ENCODE data around the gene AP1AR.
"Not testable (repeated sequence)": the region's sequence is repeated elsewhere in the genome, so short reads cannot be mapped to it uniquely, and the experiment has no call there.

The AP1AR gene

DNA sequence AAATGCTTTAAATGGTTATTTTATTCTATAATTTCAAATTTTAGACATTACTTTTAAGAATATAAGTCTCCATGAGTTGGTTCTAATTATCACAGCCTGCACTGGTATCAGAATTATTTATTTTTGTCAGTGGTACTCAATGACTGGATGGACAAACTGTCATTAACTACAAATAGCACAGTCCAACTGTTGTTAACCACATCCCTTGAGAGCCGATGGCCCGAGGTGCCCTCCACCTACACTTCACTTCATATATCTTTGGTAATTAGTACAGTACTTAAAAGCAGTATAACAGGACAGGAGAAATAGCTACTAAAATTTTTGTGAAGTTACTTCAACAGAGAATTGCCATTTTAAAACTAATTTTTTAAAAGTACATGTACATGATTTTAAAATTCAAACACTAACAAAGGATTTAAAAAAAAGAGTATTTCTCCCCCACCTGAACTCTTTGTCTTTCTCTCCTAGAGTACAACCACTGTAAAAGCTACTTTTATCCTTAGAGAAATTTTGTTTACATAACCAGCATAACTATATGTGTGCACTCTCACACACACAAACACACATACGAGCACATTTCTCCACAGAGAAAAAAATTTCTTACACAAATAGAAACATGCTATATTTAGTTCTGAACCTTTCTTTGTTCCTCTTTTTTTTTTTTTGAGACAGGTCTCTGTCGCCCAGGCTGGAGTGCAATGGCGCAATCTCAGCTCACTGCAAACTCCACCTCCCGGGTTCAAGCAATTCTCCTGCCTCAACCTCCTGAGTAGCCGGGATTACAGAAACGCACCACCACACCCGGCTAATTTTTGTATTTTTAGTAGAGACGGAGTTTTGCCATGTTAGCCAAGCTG is 47.7 kb downstream of the AP1AR start:
- DNase-seq (ENCODE audit: low read depth) = no peak

DNA sequence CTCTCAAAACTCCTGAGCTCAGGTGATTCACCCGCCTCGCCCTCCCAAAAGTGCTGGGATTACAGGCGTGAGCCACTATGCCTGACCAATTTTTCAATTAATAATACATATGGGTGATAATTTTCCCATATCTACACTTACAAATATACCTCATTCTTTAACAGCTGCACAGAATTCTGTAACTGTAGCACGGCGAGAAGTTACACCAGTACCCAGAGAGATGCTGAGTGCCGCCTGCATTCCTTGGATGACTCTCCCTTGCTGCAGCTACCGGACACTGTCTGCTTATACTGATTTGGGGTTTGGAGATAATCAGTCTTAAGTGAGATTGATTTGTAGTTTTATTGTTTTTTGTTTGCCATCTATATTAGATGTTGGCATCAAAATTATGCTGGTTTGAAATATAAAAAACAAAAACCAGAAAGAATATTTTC is 48.3 kb downstream of the AP1AR start:
- no peak for DNase-seq (ENCODE audit: low read depth)

DNA sequence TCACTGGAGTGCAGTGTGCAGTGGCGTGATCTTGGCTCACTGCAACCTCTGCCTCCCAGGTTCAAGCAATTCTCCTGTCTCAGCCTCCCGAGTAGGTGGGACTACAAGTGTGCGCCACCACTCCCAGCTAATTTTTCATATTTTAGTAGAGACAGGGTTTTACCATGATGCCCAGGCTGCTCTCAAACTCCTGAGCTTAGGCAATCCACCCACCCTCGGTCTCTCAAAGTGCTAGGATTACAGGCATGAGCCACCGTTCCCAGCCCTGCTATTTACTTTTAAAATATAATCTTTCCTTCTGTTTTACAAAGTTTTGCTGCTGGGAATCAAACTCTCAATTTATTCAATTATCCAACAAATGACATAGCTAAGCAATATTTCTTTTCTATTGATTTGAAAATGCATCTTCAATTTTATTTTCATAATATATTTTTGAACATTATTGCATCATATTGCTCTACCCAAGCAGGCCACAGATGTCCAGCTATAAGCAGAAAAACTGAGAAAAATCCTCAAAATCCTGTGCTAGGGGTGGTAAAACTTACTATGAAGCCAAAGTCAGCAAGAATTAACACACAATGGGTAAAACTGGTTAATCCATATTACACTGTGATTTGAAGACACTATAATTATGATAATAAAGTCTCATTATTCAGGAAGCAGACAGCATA is 48.9 kb downstream of the AP1AR start:
- DNase-seq (ENCODE audit: low read depth) = no peak

DNA sequence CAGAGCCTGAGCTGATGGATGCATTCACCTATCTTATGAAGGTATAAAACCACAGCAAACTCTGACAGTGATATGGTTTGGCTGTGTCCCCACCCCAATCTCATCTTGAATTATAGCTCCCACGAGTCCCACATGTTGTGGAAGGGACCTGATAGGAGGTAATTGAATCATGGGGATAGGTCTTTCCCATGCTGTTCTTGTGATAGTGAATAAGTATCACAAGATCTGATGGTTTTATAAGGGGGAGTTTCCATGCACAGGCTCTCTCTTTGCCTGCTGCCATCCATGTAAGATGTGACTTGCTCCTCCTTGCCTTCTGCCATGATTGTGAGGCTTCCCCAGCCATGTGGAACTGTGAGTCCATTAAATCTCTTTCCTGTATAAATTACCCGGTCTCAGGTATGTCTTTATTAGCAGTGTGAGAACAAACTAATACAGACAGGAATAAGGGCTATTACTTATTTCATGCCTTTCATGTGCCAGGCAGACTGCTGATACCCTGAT is 50.4 kb downstream of the AP1AR start:
- DNase-seq (ENCODE audit: low read depth) = not testable (repeated sequence)

DNA sequence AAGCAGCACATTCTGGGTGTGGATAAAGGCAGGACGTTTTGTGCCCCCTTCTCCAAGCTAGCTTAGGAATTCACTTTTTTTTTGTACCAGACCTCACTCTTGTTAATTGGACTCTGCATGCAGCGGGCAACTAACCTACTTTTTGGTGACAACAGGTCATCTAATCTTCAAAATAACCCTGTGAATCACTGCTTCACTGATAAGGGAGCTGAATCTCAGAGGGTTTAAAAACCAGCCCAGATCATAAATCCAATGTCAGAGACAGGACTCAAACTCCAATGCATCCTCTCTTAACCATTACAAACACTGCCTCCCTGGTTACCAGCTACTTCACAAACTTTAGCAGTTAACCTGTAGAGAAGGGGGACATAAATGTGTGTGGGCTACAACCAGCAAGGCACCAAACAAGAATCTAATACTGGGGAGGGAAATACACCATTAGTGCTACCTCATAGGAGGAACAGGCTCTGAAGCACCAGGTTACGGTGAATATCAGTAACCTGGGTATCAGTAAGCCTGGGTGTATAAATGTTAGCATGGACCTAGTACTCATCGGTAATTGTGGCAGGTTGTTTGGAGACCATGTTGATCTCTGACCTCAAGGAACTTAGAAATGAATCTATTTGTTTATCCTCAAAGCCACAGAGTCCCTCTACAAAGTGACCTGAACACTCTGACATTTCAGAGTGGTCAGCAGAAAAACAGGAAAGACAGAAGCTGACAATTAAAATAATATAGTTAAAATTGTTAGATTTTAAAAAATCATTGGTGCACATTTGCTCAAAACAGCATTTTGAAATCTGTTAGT is 51.5 kb downstream of the AP1AR start:
- no peak for DNase-seq (ENCODE audit: low read depth)

DNA sequence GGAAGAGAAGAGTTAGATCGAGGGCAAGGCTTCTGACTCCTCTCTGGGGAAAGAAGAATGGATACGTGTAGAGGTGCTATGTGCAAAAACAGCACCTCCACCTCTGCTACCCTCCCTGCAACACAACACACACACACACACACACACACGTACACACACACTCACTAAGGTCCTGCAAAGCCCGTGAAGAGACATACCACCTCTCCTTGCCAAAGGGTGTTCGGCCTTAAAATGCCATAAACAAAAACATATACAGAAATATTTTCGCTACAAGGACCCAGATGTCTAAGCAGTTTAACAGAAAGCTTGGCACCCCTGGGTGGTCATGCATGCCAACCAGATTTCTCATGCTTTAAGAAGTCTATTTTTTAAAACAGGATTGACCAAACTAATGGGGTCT is 52.6 kb downstream of the AP1AR start:
- DNase-seq (ENCODE audit: low read depth) = no peak

DNA sequence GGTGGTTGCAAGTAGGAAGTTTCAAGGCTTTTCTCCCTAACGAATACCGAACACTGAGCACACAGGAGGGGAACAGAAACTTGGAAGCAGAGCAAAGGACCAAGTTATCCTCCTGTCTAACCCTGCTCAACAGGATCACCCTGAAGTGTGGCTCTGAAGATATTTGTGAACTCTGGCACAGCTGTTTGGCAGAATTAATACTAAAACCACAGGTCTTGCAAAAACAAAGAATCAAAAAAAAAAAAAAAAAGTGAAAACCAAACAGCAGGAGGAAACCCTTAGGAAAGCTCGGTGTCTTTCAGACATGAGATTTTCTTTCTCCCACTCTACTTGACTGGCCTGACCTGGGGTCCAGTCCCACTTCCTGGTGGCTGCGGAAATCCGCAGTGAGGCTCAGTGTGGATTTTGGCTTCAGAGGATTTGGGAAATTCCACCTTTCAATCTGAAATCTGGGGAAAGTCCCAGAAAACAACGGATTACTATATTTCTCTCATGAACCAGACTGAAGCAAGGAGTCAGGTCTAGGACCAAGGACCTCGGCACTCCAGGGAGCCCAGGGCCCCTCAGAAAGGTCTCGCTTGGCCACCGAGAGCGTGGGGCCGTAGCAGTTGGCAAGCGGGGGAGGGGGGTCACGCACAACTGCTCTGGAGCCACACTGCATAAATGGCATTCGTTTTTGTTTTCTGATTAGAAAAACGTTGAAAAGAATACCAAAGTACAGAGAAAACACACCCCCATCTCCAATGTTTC is 53.2 kb downstream of the AP1AR start:
- DNase-seq (ENCODE audit: low read depth) = peak; percentile 25

DNA sequence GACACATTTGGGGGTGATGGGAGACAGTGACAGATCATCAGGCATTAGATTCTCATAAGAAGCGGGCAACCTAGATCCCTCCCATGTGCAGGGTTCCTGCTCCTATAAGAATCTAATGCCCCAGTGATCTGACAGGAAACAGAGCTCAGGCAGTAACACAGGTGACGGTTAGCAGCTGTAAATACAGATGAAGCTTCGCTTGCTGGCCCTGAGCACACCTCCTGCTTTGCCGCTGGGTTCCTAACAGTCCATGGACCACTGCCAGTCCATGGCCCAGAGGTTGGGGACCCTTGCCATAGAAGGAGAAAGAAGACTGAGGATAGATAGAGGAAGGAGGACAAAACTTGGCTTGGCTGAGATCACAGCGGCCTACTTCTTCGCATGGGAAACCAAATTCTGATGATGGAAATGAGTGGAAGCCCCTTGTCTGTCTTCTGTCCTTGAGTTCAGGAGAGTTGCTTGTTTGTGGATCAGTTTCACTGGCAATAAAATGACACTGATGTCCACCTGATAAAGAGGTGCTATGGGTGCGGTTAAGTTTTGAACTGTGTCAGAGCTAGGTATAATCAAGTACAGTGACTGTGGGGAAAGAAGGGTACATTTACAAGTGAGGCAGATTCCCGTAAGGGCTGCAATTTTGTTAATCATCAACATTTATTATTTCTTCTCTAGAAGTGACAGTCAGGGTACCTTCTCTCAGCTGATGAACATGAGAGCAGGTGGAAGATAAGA is 55.8 kb downstream of the AP1AR start:
- no peak for DNase-seq (ENCODE audit: low read depth)

DNA sequence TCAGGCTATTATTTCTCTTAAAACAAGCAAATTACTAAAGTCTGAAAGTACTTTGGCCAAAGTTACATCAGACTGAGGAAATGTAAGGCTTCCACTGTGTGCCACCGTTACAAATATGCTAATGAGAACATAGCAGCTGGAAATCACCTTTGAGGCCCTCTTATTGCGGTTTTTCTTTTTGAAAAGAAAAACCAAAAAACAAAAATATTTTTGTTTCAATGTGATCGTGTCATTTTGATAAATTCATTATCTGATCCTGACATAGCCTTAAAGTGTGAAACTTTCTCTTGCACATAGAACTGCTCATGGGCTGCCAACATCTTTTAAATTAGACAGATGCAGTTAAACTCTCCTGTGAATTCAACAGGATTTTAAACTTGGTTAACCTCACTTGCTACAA is 56.9 kb downstream of the AP1AR start:
- peak; percentile 30 for DNase-seq (ENCODE audit: low read depth)

DNA sequence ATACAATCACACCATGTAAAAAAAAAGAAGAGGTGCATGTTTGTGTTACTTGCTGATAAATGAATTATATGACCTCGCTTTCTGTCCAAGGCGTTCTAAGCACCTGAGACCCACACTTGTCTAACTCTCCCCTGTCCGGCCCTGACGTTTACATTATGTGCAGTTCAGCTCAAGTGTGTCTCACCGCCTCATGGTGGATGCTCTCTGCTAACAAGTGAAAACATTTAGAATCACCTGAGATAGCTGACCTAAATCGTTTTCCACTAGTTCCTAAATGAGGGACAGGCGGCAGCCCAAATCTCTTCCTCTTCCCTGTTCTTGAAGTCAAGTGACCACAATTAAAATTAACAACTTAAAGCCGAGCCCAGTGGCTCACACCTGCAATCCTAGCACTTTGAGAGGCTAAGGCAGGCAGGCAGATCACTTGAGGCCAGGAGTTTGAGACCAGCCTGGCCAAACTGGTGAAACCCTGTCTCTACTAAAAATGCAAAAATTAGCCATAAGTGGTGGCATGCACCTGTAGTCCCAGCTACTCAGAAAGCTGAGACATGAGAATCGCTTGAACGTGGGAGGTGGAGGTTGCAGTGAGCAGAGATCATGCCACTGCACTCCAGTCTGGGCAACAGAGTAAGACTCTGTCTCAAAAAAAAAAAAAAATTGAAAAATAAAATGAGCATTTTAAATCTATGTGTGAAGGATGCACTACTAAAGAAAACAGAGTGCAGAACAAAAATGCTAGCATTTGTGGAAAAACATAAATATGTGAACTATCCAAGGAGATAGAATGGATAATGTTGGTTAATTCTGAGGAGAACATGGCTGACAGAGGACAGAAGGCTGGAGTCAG is 58.0 kb downstream of the AP1AR start:
- no peak for DNase-seq (ENCODE audit: low read depth)

DNA sequence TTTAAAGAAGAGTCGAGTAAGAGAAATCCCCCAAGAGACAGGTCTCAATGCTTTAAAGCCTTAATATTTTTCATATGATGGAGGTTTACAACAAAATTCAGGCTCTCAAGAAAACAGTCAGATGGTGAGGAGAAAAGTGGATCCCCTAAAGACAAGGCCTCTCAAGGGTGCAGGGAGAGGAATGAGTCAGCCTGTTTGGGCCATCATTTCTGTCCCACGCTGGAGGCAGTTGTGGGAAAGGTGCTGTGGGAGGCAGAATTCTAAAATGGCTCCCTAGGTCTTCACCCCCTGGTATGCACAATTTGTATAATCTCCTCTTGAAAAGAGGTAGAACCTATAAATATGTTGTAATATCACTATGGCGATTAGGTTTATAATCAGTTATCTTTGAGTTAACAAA is 58.8 kb downstream of the AP1AR start:
- DNase-seq (ENCODE audit: low read depth) = no peak

DNA sequence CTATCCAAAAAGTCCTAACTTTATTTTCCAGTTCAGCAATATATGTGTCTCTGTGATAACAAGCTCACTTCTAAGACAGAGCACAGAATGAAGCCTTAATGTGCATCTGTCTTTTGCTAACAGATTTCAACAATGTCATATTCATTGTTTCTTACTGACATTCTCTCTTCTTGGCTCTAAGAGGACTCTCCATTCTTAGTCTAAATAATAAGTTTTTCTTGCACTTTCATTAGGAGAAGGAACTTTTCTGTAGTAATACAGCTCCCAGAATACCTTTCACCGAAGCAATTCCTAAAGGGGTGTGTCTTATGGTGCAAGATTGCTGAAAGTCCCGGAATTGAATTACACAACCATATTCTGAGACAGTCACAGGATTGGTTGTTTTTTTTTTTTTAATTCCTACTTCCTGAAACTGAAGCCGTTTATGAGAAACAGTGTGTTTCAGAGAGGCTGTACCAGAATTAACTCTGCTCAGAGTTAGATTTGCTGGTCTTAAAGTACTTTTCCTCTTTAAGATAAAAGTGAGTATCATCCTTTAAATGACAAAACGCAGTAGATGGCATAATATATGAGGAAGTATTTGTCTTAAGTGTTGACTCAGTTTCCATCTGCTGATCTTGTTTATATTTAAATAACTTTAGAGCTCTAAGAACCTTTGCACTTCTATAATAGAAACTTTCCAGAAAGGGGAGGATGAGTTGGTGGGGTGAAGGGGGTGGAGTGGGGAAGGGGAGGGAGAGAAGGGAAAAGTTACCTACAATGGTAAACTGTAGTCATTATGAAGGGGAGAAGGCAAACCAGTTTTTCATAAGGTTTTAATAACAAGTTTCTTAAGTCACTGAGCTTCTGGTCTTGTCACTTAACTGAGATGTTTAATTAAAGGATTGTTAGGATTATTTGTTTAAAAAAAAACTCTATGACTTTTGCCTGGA is 65.6 kb downstream of the AP1AR start, which contains the start of gene ALPK1:
Gene ALPK1 (plus strand): TSS at position 421 of the 932 bp plus-strand sequence.
- no peak for DNase-seq (ENCODE audit: low read depth)

DNA sequence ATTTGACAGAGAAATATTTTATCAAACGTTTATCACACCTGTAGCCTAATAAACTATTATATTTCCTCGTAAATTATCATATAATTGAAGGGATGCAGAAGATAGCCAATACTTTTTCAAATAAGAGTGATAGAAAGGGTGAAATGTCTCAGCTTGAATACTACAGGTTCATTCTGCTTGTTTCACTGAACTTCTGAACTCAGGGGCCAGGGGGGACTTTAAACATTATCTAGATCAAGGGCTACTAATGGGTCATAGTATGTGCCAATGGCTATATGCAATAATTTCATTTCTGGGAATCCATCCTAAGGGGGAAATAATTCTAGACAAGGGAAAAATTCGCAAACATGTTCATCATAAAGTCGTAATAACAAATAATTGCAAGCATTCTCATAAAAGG is 68.1 kb downstream of the AP1AR start:
- no peak for DNase-seq (ENCODE audit: low read depth)

DNA sequence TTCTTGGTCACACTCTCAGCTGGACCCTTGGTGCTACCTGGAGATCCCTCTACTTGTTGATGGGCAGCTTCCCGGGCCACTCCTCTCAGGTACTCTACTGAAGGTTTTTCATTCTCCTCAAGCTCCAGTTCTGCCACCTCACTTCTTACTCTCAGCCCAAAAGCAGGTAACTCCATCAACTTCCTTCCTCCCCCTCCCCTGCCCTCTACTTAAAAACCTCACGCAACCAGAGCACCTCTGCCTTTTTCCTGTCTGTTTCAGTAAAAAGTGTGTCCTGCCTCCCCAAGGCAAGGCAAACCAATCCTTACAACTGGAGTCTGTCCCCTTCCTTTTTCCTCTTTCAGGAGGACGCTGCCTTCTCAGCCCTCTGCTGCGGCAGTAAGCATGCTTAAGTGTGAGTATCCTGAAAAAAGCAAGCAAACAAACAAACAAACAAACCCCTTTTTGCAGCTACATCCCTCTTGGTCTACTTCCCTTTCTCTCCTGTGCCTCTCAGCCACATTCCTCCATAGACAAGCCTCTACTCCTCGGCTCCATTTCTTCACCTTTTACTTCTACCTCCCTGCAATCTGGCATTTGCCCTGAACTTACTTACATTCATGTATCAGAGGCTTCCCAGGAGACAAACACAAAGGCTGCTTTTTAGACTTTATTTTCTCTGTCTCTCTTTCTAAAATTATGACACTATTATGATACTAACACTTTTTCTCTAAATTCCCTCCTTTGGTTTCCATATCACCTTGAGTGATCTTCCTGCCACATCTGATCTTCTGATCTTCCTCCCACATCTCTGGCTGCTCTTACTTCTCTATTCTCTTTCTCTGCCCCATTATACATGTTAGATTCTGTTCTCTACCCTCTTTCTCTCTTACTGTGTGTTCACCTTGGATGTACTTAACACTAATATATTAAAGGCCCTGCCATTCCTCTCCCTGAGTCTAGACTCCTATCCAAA is 71.0 kb downstream of the AP1AR start:
- no peak for DNase-seq (ENCODE audit: low read depth)

DNA sequence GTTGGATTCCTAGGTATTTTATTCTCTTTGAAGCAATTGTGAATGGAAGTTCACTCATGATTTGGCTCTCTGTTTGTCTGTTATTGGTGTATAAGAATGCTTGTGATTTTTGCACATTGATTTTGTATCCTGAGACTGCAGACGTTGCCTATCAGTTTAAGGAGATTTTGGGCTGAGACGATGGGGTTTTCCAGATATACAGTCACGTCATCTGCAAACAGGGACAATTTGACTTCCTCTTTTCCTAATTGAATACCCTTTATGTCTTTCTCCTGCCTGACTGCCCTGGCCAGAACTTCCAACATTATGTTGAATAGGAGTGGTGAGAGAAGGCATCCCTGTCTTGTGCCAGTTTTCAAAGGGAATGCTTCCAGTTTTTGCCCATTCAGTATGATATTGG is 73.9 kb downstream of the AP1AR start:
- DNase-seq (ENCODE audit: low read depth) = not testable (repeated sequence)

DNA sequence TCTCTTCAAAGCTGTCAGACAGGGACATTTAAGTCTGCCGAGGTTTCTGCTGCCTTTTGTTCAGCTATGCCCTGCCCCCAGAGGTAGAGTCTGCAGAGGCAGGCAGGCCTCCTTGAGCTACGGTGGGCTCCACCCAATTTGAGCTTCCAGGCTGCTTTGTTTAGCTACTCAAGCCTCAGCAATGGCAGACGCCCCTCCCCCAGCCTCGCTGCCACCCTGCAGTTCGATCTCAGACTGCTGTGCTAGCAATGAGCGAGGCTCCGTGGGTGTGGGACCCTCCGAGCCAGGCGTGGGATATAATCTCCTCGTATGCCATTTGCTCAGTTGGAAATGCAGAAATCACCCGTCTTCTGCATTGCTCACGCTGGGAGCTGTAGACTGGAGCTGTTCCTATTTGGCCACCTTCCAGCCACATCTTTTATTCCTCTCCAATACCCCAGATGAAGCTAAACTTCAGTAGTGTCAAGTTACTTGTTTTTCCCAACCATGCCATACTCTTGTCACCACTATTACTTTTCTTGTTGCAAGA is 77.7 kb downstream of the AP1AR start:
- DNase-seq (ENCODE audit: low read depth) = not testable (repeated sequence)

DNA sequence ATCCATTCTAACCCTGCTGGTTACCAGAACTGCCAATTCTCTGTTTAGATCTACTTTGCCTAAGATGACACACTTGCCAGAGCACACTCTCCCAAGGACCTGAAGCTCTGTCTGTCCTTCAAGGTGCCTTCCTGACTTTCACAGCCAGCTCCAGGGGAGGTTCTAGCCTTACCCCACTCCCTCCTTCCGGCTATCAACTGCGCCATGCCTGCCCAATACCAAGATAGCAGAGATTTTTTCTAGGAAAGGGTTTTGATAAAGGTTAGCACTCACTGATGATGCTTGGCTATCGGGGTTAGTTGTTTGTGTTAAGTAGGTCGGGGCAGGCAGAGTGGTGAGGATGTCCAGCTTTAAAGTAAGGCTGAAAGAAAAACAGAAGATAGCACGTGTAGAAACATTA is 79.9 kb downstream of the AP1AR start:
- DNase-seq (ENCODE audit: low read depth) = no peak
